Osteoblast (primary cell): ENCODE data around the gene CCDC110. TPM values are rescaled to one million over a fixed set of nuclear protein-coding genes. Genes with fewer than 3 reads are reported as not detected.

ENCODE experiments used
- DNase-seq: peaks from one replicate; pipeline ENCODE4 v3.0.0; 2011; ENCODE audit warnings: low spot score, mixed read lengths; ENCODE audit not compliant: insufficient read length; ENCODE audit errors: missing footprints
- H2AFZ ChIP-seq: 2 replicates; pipeline ENCODE4 v1.6.0; 2011; ENCODE audit warnings: mild to moderate bottlenecking, low read length
- H3K27ac ChIP-seq: 2 replicates; pipeline ENCODE4 v1.5.1; 2011; ENCODE audit warnings: mild to moderate bottlenecking, low read depth, low read length, moderate library complexity
- H3K27me3 ChIP-seq: 2 replicates; pipeline ENCODE4 v1.6.0; 2012; ENCODE audit warnings: mild to moderate bottlenecking, control low read depth, inconsistent platforms, low read length, moderate library complexity; ENCODE audit not compliant: insufficient read depth
- H3K36me3 ChIP-seq: 2 replicates; pipeline ENCODE4 v1.5.1; 2011; ENCODE audit warnings: mild to moderate bottlenecking, low read length, control low read depth, moderate library complexity; ENCODE audit not compliant: insufficient read depth
- H3K4me1 ChIP-seq: 2 replicates; pipeline ENCODE4 v1.5.1; 2011; ENCODE audit warnings: mild to moderate bottlenecking, low read length, control low read depth, moderate library complexity; ENCODE audit not compliant: insufficient read depth
- H3K4me2 ChIP-seq: 2 replicates; pipeline ENCODE4 v1.6.0; 2011; ENCODE audit warnings: mild to moderate bottlenecking, low read length; ENCODE audit not compliant: insufficient read depth
- H3K4me3 ChIP-seq: fragments of 200-600 bp; sonication (generic); 3 replicates; pipeline ENCODE4 v1.5.1; 2012; ENCODE audit warnings: mild to moderate bottlenecking, low read length, inconsistent platforms; ENCODE audit not compliant: insufficient read depth
- H3K79me2 ChIP-seq: 2 replicates; pipeline ENCODE4 v1.6.0; 2012; ENCODE audit warnings: mild to moderate bottlenecking, low read length, control low read depth, inconsistent platforms; ENCODE audit not compliant: insufficient read depth
- H3K9me3 ChIP-seq: 2 replicates; pipeline ENCODE4 v1.5.1; 2011; ENCODE audit warnings: low read depth, low read length, control low read depth
- H4K20me1 ChIP-seq: 2 replicates; pipeline ENCODE4 v1.6.0; 2012; ENCODE audit warnings: mild to moderate bottlenecking, low read length, control low read depth; ENCODE audit not compliant: insufficient read depth
- CTCF ChIP-seq: IDR thresholded peaks from 2 replicates; pipeline ENCODE4 v1.5.1; 2011; ENCODE audit warnings: mild to moderate bottlenecking, low read depth, low read length, moderate library complexity; ENCODE audit errors: extremely low read depth
- total RNA-seq: library from RNA; depleted of rRNA; stranded (reverse); fragments of >200 nt; gene quantifications from 2 replicates; pipeline ENCODE4 v1.2.3, GENCODE V29; 2012

CCDC110 gene
- total RNA-seq, 1 donor, result 2.2 TPM

DNA sequence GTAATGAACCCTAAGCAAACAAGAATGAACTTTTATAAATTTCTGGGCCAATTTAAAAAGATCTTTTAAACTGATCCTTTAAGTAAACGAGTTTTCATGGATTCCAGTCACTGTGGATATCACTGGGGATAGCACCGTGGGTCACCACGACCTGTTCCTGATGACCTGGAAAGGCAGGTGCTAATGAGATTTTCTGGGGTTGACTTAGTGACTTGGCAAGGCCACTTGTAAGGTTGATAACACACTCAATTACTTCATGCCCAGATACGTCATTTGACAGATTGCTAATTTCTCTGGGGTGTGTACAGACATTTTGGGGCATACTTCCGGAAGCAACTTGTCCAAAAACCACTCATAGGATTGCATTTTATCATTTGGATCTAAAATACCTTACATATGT, 39.3 kb upstream of the CCDC110 start:
- H3K4me1 ChIP-seq, result peaks cover 19% of the 10 kb centered on the region
- no peaks in the 10 kb centered on the region for H4K20me1 ChIP-seq
- H3K4me2 ChIP-seq, result no peak overlapping the region
- no peaks in the 10 kb centered on the region for H3K27me3 ChIP-seq
- H2AFZ ChIP-seq, result no peak overlapping the region
- no peaks in the 10 kb centered on the region for H3K79me2 ChIP-seq
- H3K36me3 ChIP-seq, result no peaks in the 10 kb centered on the region
- H3K27ac ChIP-seq, result no peak overlapping the region
- H3K4me3 ChIP-seq, result no peak overlapping the region
- DNase-seq, result no peak
- no peaks in the 10 kb centered on the region for H3K9me3 ChIP-seq
- TF ChIP-seq CTCF, result no peak

DNA sequence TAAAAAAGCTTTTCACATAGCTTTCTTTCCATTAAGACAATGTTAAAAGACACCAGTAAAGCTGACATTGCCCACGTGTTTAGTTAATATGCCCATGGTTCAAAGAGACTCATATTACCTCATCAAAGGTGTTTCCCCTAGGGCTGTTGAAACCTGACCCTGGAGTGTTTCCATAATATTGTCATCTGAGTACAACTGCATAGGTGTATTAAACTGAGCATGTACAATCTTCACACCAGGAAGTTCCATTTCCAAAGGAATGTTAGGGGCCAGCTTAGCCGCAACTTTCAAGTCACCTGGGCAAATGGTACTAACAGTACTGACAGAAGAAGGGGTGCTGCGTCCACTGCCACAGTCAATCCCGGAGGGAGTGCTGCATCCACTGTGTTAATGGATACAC, 36.6 kb upstream of the CCDC110 start:
- H2AFZ ChIP-seq, result no peak overlapping the region
- no peaks in the 10 kb centered on the region for H3K9me3 ChIP-seq
- no peak overlapping the region for H3K4me2 ChIP-seq
- TF ChIP-seq CTCF, result no peak
- no peak for DNase-seq
- H3K79me2 ChIP-seq, result no peaks in the 10 kb centered on the region
- peaks cover 10% of the 10 kb centered on the region for H3K4me1 ChIP-seq
- no peaks in the 10 kb centered on the region for H3K27me3 ChIP-seq
- H3K36me3 ChIP-seq, result no peaks in the 10 kb centered on the region
- no peaks in the 10 kb centered on the region for H4K20me1 ChIP-seq
- H3K4me3 ChIP-seq, result no peak overlapping the region
- no peak overlapping the region for H3K27ac ChIP-seq

- Histone ChIP-seq H3K9me3 (no peaks in the 10 kb centered on the region), H3K79me2 (no peaks in the 10 kb centered on the region), H3K27me3 (no peaks in the 10 kb centered on the region), H2AFZ (no peak overlapping the region), H3K4me2 (no peak overlapping the region), H3K36me3 (no peaks in the 10 kb centered on the region), H4K20me1 (no peaks in the 10 kb centered on the region), H3K27ac (no peak overlapping the region), H3K4me1 (no peaks in the 10 kb centered on the region), H3K4me3 (no peak overlapping the region)
- no peak for TF ChIP-seq CTCF
- no peak for DNase-seq
Measured at GRCh38 chr4:185506422-185506821, 34.9 kb upstream of the CCDC110 start.

DNA sequence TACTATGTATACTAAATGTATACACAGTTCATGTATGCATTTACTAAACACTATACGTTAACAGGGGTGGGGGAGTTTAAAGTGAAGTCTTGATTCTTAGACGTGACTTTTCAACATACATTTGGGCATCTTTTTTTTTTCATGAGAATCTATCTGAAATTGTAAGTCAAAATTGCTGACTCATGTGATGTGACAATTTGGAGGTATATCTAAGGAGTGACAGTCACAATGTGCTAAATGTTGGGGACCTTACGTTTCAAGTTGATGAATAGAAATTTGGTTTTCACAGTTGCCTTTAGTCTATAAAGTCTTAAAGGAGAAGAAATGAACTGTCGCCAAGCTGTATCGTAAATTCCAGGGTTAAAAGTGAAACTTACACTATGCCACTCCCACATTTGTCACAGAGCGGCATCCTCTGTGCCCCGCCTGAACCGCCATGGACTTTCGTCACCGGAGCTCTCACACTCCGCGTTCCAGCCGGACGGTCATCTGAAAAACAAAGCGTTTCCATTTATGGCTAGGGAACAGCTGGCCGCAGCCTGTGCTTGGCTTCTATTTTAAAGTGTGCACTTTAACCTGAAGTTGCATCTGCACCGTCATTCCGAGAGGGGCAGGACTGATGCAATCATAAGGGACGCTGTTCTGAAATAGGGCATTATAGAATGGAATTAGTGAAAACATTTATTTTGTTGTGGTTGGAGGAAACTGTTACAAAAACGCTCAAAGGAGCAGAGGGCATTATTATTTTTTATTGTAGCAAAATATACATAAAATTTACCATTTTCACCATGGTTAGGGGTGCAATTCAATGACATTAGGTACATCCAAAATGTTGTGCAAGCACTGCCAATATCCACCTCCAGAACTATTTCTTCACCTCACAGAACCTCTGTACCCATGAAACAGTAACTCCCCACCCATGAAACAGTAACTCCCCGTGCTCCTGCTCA, 32.8 kb upstream of the CCDC110 start:
- Histone ChIP-seq H3K4me1 (no peaks in the 10 kb centered on the region), H3K79me2 (no peaks in the 10 kb centered on the region), H3K27me3 (no peaks in the 10 kb centered on the region), H3K9me3 (no peaks in the 10 kb centered on the region), H3K36me3 (no peaks in the 10 kb centered on the region), H3K4me3 (peak overlapping the region; percentile 51), H2AFZ (no peak overlapping the region), H3K27ac (no peak overlapping the region), H3K4me2 (peak overlapping the region; percentile 37), H4K20me1 (no peaks in the 10 kb centered on the region)
- DNase-seq, result no peak
- TF ChIP-seq CTCF, result no peak
